Neutrophil (primary cell): ENCODE measurements around the gene LGALS7B.

ENCODE experiments used
- H3K27ac ChIP-seq: fragments of 200-600 bp; sonication (generic); 2 replicates; pipeline ENCODE4 v1.5.1; 2016; ENCODE audit warnings: mild to moderate bottlenecking, moderate library complexity
- H3K27me3 ChIP-seq: fragments of 200-600 bp; sonication (generic); 2 replicates; pipeline ENCODE4 v1.6.0; 2016; ENCODE audit warnings: mild to moderate bottlenecking
- H3K36me3 ChIP-seq: fragments of 200-600 bp; sonication (generic); 2 replicates; pipeline ENCODE4 v1.5.1; 2017
- H3K4me1 ChIP-seq, 2 experiments: fragments of 200-600 bp in 1 of 2; sonication (generic) in 1 of 2; 1 replicate in 1 of 2; 2 replicates in 1 of 2; pipeline versions ENCODE4 v1.5.1 to v1.6.1; 2013 to 2016; ENCODE audit warnings: low read depth in 1 of 2, low read length in 1 of 2, mild to moderate bottlenecking in 1 of 2, moderate library complexity in 1 of 2; ENCODE audit not compliant: control insufficient read depth in 1 of 2, insufficient read depth in 1 of 2
- H3K4me3 ChIP-seq, 2 experiments: fragments of 200-600 bp in 1 of 2; sonication (generic) in 1 of 2; 1 replicate in 1 of 2; 2 replicates in 1 of 2; pipeline ENCODE4 v1.5.1; 2013 to 2016; ENCODE audit warnings: low read depth in 1 of 2, low read length in 1 of 2, mild to moderate bottlenecking in 1 of 2, moderate library complexity in 1 of 2
- H3K9me3 ChIP-seq: fragments of 200-600 bp; sonication (generic); 2 replicates; pipeline ENCODE4 v1.5.1; 2016
- TF ChIP-seq, protein P1 (sequence below): fragments of 200-600 bp; sonication (generic); IDR thresholded peaks from 2 replicates; pipeline ENCODE4 v1.5.1; 2016; ENCODE audit warnings: antibody characterized with exemption

Gene LGALS7B

DNA sequence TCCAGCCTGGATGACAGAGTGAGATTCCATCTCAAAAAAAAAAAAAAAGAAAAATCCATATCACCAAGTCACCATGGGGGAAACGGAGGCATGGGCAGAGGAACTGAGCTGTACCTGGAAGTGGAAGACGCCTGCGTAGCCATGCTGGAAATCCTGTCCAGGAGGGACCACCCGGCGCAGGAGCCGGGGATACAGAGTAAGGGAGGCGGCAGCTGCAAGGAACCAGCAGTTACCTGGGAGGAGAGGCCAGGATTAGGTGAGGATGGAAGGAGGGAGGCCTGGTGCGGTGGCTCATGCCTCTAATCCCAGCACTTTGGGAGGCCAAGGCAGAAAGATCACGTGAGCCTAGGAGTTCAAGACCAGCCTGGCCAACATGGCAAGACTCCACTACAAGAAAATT is 46.7 kb upstream of the LGALS7B start:
- Histone ChIP-seq H3K27ac (no peak overlapping the region), H3K4me3 (no peak overlapping the region), H3K36me3 (no peaks in the 10 kb centered on the region), H3K4me1 (peaks cover 4 to 5% of the 10 kb centered on the region in 2 experiments), H3K9me3 (no peaks in the 10 kb centered on the region), H3K27me3 (peaks cover 18% of the 10 kb centered on the region)
- TF ChIP-seq, protein P1, sequence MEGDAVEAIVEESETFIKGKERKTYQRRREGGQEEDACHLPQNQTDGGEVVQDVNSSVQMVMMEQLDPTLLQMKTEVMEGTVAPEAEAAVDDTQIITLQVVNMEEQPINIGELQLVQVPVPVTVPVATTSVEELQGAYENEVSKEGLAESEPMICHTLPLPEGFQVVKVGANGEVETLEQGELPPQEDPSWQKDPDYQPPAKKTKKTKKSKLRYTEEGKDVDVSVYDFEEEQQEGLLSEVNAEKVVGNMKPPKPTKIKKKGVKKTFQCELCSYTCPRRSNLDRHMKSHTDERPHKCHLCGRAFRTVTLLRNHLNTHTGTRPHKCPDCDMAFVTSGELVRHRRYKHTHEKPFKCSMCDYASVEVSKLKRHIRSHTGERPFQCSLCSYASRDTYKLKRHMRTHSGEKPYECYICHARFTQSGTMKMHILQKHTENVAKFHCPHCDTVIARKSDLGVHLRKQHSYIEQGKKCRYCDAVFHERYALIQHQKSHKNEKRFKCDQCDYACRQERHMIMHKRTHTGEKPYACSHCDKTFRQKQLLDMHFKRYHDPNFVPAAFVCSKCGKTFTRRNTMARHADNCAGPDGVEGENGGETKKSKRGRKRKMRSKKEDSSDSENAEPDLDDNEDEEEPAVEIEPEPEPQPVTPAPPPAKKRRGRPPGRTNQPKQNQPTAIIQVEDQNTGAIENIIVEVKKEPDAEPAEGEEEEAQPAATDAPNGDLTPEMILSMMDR, result no peak

GRCh38 chr19:38742906-38743305 is 46.1 kb upstream of the LGALS7B start:
- H3K4me3 ChIP-seq, result no peak overlapping the region
- H3K27me3 ChIP-seq, result peaks cover 12% of the 10 kb centered on the region
- no peaks in the 10 kb centered on the region for H3K4me1 ChIP-seq
- no peaks in the 10 kb centered on the region for H3K9me3 ChIP-seq
- H3K36me3 ChIP-seq, result no peaks in the 10 kb centered on the region
- H3K27ac ChIP-seq, result no peak overlapping the region
- TF ChIP-seq, protein P1, result no peak

DNA sequence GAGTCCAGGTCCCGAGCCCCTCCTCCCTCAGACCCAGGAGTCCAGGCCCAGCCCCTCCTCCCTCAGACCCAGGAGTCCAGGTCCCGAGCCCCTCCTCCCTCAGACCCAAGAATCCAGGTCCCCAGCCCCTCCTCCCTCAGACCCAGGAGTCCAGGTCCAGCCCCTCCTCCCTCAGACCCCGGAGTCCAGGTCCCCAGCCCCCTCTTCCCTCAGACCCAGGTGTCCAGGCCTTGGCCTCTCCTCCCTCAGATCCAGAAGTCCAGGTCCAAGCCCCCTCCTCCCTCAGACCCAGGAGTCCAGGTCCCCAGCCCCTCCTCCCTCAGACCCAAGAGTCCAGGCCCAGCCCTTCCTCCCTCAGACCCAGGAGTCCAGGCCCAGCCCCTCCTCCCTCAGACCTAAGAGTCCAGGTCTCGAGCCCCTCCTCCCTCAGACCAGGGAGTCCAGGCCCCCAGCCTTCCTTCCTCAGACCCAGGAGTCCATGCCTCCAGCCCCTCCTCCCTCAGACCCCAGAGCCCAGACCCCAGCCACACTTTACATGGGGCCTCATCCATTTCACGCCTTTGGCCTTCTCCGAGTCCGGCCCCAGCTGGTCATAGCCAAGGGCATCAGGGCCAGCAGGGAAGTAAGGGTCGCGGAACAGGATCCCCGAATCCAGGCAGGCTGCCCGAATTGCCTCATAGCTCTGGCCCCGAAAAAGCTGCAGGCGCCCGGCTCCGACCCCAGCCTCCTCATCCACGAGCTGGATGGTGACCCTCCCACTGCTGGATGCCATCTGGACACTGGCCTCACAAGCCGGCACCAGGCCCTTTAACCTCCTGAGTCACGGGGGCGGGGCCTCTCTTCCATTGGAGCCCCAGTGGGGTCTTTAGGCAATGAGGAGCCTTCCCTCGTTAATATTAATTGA is 45.4 kb upstream of the LGALS7B start:
- H3K27ac ChIP-seq, result no peak overlapping the region
- no peaks in the 10 kb centered on the region for H3K36me3 ChIP-seq
- TF ChIP-seq, protein P1, result no peak

DNA sequence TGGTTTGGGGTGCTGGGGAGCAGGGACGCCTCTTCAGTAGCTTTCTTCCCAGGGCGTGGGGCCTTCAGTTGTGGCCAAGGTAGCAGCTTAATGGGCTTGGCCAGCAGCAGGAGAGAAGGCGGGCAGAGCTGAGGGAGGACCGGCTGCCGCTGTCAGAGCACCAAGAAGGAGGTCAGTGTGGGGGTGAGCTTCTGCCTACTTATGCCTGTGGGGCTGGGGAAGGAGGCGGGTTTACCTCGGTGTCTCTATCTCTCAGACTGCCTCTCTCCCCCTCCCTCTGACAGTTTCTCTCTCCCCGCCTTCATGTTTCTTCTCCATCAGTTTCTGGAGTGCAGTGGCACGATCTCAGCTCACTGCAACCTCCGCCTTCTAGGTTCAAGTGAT is 44.7 kb upstream of the LGALS7B start, which contains the start of gene CAPN12:
Gene CAPN12 (minus strand): TSS at position 177 of the 384 bp plus-strand sequence. CDS start 309 bp downstream, outside the sequence.
- Histone ChIP-seq H3K9me3 (no peaks in the 10 kb centered on the region), H3K27me3 (peaks cover 4% of the 10 kb centered on the region), H3K4me1 (no peaks in the 10 kb centered on the region), H3K27ac (no peak within 1 kb of the TSS), H3K4me3 (no peak within 1 kb of the TSS), H3K36me3 (no peaks in the 10 kb centered on the region)
- TF ChIP-seq, protein P1, result no peak

More for the DNA sequence above, 45.4 kb upstream of the LGALS7B start:
- Histone ChIP-seq H3K9me3 (no peaks in the 10 kb centered on the region), H3K27me3 (peaks cover 7% of the 10 kb centered on the region), H3K4me1 (no peaks in the 10 kb centered on the region), H3K4me3 (no peak overlapping the region)

- Histone ChIP-seq H3K4me3 (no peak overlapping the region), H3K4me1 (no peaks in the 10 kb centered on the region), H3K27me3 (peaks cover 7% of the 10 kb centered on the region), H3K9me3 (no peaks in the 10 kb centered on the region), H3K36me3 (no peaks in the 10 kb centered on the region), H3K27ac (no peak overlapping the region)
- TF ChIP-seq, protein P1, result no peak
These were observed 44.1 kb upstream of the LGALS7B start for GRCh38 chr19:38744874-38745273.
